HS-5 (cell line): ENCODE measurements around the gene FNBP1L.
"Not testable (repeated sequence)": the region's sequence is repeated elsewhere in the genome, so short reads cannot be mapped to it uniquely, and the experiment has no call there.

Experiments used
- DNase-seq: peaks from one replicate; pipeline ENCODE4 v3.0.0-alpha.2; 2012; ENCODE audit warnings: low read depth

Gene FNBP1L

DNA sequence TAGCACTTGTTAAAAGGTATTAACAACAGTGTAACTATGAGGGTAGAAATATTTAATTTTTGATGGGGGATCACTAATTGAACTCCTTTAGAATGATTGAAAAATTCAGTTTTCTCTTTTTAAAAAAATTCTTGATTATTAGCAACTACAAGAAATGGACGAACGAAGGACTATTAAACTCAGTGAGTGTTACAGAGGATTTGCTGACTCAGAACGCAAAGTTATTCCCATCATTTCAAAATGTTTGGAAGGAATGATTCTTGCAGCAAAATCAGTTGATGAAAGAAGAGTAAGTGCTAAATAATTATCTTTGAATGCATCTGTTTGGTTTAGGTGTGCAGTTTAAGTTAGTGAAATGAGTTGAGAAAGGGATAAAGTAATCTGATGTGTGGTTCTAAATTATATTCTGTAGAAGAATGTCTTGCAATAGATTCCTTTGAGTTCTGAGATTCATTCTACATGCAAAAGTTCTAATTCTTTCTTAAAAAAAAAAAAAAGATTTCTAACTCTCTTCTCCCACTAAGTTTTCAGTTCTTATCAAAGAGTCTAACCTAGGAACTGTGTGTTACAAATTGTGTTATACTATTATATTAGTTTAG lies 85.0 kb downstream of the FNBP1L start:
- DNase-seq = no peak

DNA sequence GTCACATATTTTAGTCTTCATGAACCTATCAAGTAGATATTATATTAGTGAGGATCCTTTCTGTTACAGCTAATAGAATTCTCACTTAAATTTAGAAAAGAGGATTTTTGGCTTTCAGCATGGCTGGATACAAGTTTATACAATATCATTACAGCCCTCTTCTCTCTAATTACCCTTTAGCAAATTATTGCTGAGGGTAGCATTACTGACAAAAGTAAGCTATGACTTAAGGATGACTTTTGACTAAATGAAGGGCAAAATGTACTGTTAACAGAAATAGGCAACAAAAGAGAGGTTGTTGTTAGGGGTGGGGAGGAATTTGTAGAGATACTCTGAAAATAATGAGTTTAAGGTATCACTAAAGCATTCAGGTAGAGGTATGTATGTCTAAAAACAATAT lies 85.8 kb downstream of the FNBP1L start:
- DNase-seq = no peak

- no peak for DNase-seq
Observed at GRCh38 chr1:93537396-93537795, 89.5 kb downstream of the FNBP1L start.

GRCh38 chr1:93537924-93538323 lies 90.0 kb downstream of the FNBP1L start:
- peak; percentile 60 for DNase-seq

DNA sequence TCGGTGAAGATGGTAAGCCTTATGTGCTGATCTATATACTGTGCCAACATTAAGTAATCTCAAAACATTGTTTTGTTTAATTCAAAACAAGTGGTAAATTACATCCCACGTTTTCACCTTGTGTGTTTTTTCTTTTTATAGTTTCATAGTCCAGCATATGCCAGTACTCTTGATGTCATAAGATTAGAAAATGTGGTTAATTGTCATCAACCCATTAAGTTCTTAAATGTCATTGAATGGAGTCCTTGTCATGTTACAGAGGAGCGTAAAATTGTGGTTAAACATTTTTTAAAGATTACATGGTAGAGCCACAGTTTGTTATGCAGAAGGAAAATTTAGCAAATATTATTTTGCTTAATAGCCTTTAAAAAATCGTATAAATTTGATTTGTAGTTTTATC lies 93.1 kb downstream of the FNBP1L start:
- DNase-seq = no peak

DNA sequence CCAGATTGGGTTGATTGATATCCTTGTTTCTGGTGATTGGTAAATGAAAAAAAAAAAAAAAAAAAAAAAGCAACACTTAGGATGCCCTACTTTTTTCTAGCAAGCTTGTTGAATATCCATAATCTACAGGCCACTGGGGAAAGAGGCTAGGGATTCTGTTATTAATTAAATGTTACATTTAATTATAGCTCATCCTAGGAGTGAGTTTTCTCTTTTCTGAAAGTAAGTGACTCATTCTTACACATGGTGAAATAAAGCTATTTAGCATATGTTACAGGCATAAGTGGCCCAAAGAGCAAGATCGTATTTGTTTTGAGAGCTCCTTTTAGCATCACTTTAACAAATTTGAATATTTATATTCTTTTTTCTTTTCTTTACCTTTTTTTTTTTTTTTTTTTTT lies 94.5 kb downstream of the FNBP1L start:
- DNase-seq = no peak

DNA sequence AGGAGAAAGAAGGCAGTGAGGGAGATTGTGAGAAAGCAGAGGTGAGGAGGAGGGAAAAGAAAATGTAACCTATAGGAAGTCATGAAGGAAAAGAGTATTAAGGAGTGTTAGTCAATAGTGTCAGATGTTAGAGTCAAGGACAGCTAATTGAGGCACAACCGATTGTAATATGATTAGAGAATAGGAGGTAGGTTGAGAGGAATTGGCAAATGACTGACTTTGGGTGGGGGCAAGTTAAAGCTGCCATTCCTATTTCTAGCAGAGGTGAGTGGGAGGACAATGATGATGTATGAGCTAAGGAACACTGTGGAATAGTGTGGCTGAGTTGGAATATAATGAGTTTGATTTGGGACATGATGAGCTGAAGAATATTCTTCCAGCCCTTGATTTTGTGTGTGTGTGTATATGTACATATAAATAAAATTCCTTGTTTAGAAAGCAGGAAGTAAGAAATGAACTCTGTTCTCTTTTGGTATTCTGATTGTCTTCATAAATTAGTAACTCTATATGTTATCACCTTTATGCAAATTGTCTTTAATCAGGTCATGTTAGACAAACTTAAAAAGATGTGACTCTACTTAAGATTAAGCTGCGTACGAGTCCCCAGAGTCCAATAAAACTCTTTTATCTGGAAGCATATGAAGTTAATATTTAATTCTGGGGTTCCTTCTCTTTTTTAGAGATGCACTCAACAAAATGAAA lies 98.4 kb downstream of the FNBP1L start:
- DNase-seq = no peak

DNA sequence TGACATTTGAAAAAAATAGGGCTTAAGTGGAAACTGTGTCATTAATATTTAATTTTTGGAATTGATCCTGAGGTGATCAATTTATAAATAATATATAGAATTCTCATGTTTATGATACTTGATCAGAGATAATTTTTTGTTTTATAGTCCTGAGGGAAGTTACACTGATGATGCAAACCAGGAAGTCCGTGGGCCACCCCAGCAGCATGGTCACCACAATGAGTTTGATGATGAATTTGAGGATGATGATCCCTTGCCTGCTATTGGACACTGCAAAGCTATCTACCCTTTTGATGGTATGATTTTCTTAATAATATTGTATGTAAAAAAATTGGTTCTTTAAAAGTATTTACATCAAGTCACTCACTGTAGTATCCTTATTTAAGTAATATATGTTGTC lies 101.2 kb downstream of the FNBP1L start:
- no peak for DNase-seq

DNA sequence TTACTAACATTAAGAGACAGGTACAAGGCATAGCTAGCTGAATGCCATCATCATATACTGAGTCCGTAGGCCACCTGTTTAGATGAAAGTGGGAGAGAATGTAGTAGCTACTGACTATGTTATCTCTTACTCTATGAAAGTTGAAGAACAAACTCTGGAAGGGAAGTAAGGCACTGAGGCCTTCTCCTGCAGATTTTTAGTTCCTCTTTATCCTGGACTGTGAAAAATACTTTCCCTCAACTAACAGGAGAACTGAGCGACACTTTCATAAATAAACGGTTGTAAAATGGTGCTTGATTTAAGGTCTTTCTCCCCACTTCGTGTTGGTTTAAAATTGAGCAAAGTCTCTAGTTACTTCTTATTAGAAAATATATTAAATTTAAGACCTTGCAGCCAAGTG lies 101.9 kb downstream of the FNBP1L start:
- DNase-seq = no peak

GRCh38 chr1:93552741-93553455 lies 105.0 kb downstream of the FNBP1L start:
- no peak for DNase-seq

DNA sequence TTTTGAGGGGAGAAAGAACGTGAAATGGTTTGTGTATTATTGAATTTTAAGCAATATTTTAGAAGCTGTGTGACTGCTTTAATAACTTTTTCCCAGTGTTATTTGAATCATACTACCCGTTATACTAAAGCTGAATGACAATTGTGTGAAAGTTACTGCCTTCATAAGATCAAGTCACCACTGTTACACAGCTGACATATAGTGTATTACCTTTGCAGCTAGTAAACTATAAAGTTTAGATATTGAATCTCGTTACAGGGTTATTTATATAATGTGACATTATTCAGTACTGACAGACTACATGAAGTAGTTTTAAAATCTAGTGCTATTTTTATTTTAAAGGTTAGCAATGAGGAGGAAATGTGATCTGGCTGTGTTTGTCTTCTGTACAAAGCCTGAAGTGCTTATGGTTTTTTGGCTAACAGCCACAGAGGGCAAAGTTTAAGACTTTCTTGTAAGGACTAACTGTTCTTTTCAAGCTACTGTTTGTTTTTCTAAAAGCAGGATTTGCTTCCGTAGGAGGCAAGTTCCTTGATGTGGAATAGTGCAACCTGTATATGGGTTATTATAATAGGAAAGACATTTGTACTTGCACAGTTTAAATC lies 106.1 kb downstream of the FNBP1L start:
- DNase-seq = not testable (repeated sequence)

- no peak for DNase-seq
Observed at GRCh38 chr1:93554883-93555872, 107.3 kb downstream of the FNBP1L start.

- no peak for DNase-seq
Observed at GRCh38 chr1:93556291-93556690, 108.4 kb downstream of the FNBP1L start.

- no peak for DNase-seq
Observed at GRCh38 chr1:93559045-93559444, 111.1 kb downstream of the FNBP1L start.

DNA sequence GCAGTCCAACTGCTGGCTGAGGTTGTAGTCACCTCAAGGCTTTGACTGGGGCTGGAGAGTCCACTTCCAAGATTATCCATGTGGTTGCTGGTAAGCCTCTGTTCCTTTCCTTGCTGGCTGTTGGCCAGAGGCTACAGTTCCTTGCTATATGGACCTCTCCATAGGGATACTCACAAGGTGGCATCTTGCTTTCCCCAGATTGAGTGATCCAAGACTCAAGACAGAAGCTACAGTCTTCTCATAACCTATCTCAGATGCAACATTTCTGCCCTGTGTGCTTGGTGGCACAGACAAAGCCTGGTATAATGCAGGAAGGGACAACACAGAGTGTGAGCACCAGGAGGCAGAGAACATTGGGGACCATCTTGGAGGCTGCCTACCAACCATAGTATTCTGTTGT lies 111.8 kb downstream of the FNBP1L start:
- no peak for DNase-seq

DNA sequence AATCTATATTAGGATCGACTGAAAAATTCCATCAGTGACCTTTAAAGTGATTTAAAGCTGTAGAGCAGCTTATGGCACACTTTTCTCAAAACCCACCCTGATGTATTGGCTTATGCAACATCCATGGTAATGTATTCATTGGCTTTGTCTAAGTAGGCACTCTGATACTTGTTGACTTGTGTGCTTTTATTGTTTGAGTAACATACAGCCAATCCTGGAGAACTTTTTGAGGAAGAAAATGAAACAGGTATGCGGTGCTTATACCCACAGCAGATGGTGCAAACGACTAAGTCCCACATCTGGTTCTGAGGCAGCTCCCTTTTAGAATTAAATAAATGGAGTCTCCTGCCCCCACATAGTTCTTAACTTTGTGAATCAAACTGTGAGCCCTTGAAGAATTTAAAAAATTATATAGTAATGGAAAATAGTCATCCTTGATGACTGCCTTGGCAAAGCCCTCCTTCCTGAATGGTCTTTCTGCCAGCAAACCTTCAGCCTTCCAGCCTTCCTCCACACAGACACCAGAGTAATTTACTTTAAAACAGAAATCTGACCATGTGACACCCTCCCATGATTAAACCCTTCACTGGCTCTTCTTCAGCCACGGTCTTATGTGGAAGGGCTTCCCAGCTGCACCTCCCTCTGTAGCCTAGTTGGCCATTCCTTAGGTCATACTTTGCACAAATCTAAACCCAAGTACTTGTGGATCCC lies 117.7 kb downstream of the FNBP1L start:
- DNase-seq = no peak

- no peak for DNase-seq
Observed at GRCh38 chr1:93566227-93566626, 118.3 kb downstream of the FNBP1L start.

GRCh38 chr1:93567255-93567918 lies 119.5 kb downstream of the FNBP1L start:
- peak; percentile 41 for DNase-seq

- no peak for DNase-seq
Observed at GRCh38 chr1:93569489-93569888, 121.6 kb downstream of the FNBP1L start.

DNA sequence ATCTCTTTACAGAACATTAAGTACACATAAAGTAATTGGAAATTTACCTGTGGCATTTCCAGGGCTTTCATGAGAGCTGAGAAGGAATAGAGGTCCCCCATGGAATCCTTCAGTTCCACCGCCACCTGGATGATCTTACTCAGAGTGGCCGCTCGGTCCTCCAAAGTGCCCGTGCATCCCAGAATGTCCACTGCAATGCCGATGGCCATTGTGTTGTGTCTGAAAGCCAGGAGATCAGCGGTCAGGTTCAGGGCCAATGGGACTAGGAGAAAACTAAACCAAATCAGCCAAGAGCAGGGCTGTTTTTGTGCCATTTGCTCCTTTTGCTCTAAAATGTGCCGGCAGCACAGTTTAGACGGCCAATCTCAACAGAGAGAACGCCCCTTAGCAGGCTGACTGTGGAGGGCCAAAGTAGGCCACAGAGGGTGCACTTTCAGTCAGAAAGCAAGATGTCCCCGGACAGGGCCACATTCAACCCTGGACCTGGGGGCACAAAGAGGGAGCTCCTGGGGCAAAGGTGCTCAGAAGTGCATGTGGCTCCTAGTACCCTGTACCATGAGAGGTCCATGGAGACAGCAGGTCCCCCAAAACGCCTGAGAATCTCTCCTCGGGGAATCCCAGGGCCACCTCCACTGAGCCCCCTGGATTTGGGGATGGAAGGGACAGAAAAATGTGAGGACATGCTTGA lies 123.8 kb downstream of the FNBP1L start:
- DNase-seq = no peak
